GM12873 (cell line): ENCODE measurements around the gene SH3BP4.

ENCODE experiments used
- CTCF ChIP-seq: IDR thresholded peaks from 2 replicates; pipeline ENCODE4 v1.5.1; 2012; ENCODE audit warnings: low read depth, mild to moderate bottlenecking, moderate library complexity, low read length, control low read depth; ENCODE audit not compliant: insufficient read depth; ENCODE audit errors: missing control alignments

The SH3BP4 gene

GRCh38 chr2:235007664-235008457 lies 56.0 kb downstream of the SH3BP4 start:
- TF ChIP-seq CTCF, result no peak

GRCh38 chr2:235008584-235009044 lies 56.8 kb downstream of the SH3BP4 start:
- TF ChIP-seq CTCF, result no peak

GRCh38 chr2:235009081-235009480 lies 57.3 kb downstream of the SH3BP4 start:
- TF ChIP-seq CTCF, result no peak

GRCh38 chr2:235010117-235010714 lies 58.4 kb downstream of the SH3BP4 start:
- no peak for TF ChIP-seq CTCF

- TF ChIP-seq CTCF, result no peak
Observed at GRCh38 chr2:235011607-235011928, 59.8 kb downstream of the SH3BP4 start.

GRCh38 chr2:235011929-235012631 lies 60.3 kb downstream of the SH3BP4 start:
- TF ChIP-seq CTCF, result no peak

- no peak for TF ChIP-seq CTCF
Observed at GRCh38 chr2:235017441-235017840, 65.6 kb downstream of the SH3BP4 start.
